BJ (cell line): ENCODE data around the gene CTNNA1. TPM values are rescaled to one million over a fixed set of nuclear protein-coding genes. Genes with fewer than 3 reads are reported as not detected.
"Not testable (repeated sequence)": the region's sequence is repeated elsewhere in the genome, so short reads cannot be mapped to it uniquely, and the experiment has no call there.

Experiments used
- CTCF ChIA-PET: fragments of 350-600 bp; formaldehyde crosslinking; extraction: SDS; loops from one replicate; lab custom pipeline; 2021; ENCODE audit warnings: antibody characterized with exemption, inconsistent platforms; lab: Yijun Ruan, JAX
- POLR2A ChIA-PET: fragments of 300-600 bp; sonication (Branson Sonifier 250); formaldehyde crosslinking; extraction: SDS; loops from one replicate; lab custom pipeline; 2021; ENCODE audit warnings: antibody characterized with exemption; lab: Charles Lee
- DNase-seq: peaks from one replicate; pipeline ENCODE4 v3.0.0-alpha.2; 2011; ENCODE audit warnings: low read depth
- H3K27me3 ChIP-seq: 2 replicates; pipeline ENCODE4 v1.6.0; 2011; ENCODE audit warnings: low read length; ENCODE audit not compliant: control insufficient read depth, insufficient read depth
- H3K36me3 ChIP-seq: 2 replicates; pipeline ENCODE4 v1.5.1; 2011; ENCODE audit warnings: low read length; ENCODE audit not compliant: control insufficient read depth, insufficient read depth
- H3K4me3 ChIP-seq: 2 replicates; pipeline ENCODE4 v1.5.1; 2011; ENCODE audit warnings: low read depth, mild to moderate bottlenecking, control low read depth, low read length
- CTCF ChIP-seq: IDR thresholded peaks from 2 replicates; pipeline ENCODE4 v1.5.1; 2011; ENCODE audit warnings: low read depth, mild to moderate bottlenecking, control low read depth, inconsistent platforms, low read length, moderate library complexity; ENCODE audit not compliant: insufficient read depth
- polyA plus RNA-seq: library from polyadenylated mRNA; depleted of rRNA; stranded (reverse); fragments of >200 nt; gene quantifications from 2 replicates; pipeline ENCODE4 v1.2.3, GENCODE V29; 2011

Gene CTNNA1
- polyA plus RNA-seq, 1 experiment: 169 TPM

GRCh38 chr5:138757061-138757776 is 4.0 kb downstream of the CTNNA1 start:
- DNase-seq: no peak
- ChIA-PET CTCF (interaction anchor here (0.7 kb wide), 1 partner anchor 116 kb away, joined by 3 read pairs; no protein-coding TSS in a partner anchor), POLR2A (no interaction called here)
- H3K4me3 ChIP-seq: no peak overlapping the region
- H3K27me3 ChIP-seq: no peaks in the 10 kb centered on the region
- no peak for TF ChIP-seq CTCF
- H3K36me3 ChIP-seq: peaks cover 1% of the 10 kb centered on the region; the same call in 1 of the 2 replicates

GRCh38 chr5:138760448-138761110 is 7.4 kb downstream of the CTNNA1 start:
- CTCF ChIA-PET: interaction anchor here (2.1 kb wide), 1 partner anchor 29 kb away, joined by 8 read pairs; no protein-coding TSS in a partner anchor

GRCh38 chr5:138761115-138761514 is 7.9 kb downstream of the CTNNA1 start:
- POLR2A ChIA-PET, H3K27me3 ChIP-seq, H3K36me3 ChIP-seq, DNase-seq, H3K4me3 ChIP-seq: not testable (repeated sequence)
- CTCF ChIA-PET: interaction anchor here (2.1 kb wide), 1 partner anchor 28 kb away, joined by 8 read pairs; no protein-coding TSS in a partner anchor

More at GRCh38 chr5:138760448-138761110, 7.4 kb downstream of the CTNNA1 start:
- no peak for TF ChIP-seq CTCF
- POLR2A ChIA-PET: no interaction called here
- no peak overlapping the region for H3K4me3 ChIP-seq
- no peaks in the 10 kb centered on the region for H3K27me3 ChIP-seq
- no peak for DNase-seq
- peaks cover 1% of the 10 kb centered on the region for H3K36me3 ChIP-seq

- H3K27me3 ChIP-seq, DNase-seq, H3K36me3 ChIP-seq, H3K4me3 ChIP-seq: not testable (repeated sequence)
- POLR2A ChIA-PET: interaction anchor here (0.6 kb wide), 1 partner anchor 437 kb away, joined by 4 read pairs; no protein-coding TSS in a partner anchor
- CTCF ChIA-PET: interaction anchor here (2.1 kb wide), 1 partner anchor 28 kb away, joined by 8 read pairs; no protein-coding TSS in a partner anchor
These were observed 8.4 kb downstream of the CTNNA1 start for GRCh38 chr5:138761670-138762069.

GRCh38 chr5:138762110-138762509 is 8.9 kb downstream of the CTNNA1 start:
- H3K27me3 ChIP-seq: no peaks in the 10 kb centered on the region
- CTCF ChIA-PET: no interaction called here
- POLR2A ChIA-PET: interaction anchor here (0.6 to 0.9 kb wide), 2 partner anchors 37 to 436 kb away, joined by 4 to 9 read pairs; no protein-coding TSS in a partner anchor
- no peak for DNase-seq
- TF ChIP-seq CTCF: no peak
- H3K36me3 ChIP-seq: no peaks in the 10 kb centered on the region; the same call in none of the 2 replicates
- H3K4me3 ChIP-seq: no peak overlapping the region
